ENCODE measurements around the gene KCTD14.
A peak's percentile ranks its signal among the peaks of the same experiment; 100 is the strongest.
"Not testable (repeated sequence)": the region's sequence is repeated elsewhere in the genome, so short reads cannot be mapped to it uniquely, and the experiment has no call there.

KCTD14 gene

DNA sequence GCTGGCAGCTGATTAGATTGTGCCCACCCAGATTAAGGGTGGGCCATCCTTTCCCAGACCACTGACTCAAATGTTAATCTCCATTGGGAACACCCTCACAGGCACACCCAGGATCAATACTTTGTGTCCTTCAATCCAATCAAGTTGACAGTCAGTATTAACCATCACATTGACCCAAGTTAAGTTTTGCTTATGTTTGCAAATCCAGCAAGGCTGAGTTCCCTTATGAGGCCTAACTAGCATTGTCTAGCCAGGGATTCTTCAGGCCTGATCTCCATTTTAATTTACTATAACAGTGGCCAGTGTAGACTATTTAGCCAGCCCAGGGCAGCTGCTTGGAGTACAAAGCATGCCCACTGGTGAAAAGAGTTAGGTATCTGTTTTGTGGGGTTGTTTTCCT is 2.3 kb upstream of the KCTD14 start:
- Histone ChIP-seq H3K4me3 (ENCODE audit: insufficient read depth, low read depth, low read length) (no peak overlapping the region), H3K27me3 (ENCODE audit: control insufficient read depth, insufficient read depth, low read length, poor library complexity, severe bottlenecking) (no peaks in the 10 kb centered on the region), H3K36me3 (ENCODE audit: control insufficient read depth, insufficient read depth, low read length) (no peaks in the 10 kb centered on the region), H3K9me3 (ENCODE audit: control insufficient read depth, low read length) (no peaks in the 10 kb centered on the region), H3K27ac (ENCODE audit: insufficient read depth, low read depth, low read length, poor library complexity, severe bottlenecking) (no peak overlapping the region), H3K4me1 (ENCODE audit: control insufficient read depth, insufficient read depth, low read length) (peaks cover 3% of the 10 kb centered on the region)

DNA sequence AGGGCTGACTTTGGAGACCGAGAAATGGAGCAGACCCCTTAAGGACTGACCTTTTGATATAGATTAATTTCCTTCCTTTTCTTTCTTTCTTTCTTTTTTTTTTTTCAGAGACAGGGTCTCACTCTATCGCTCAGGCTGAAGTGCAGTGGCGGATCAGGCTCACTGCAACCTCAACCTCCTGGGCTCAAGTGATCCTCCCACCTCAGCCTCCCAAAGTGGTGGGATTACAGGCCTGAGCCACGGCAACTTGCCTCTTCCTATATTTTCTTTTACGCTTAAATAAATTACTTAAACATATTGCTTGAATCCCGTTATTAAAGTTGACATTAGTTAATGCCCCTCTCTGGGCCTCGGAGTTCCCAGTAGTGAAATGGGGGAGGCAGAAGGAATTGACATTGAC is 350 bp upstream of the KCTD14 start:
- Histone ChIP-seq H3K27ac (ENCODE audit: insufficient read depth, low read depth, low read length, poor library complexity, severe bottlenecking) (no peak overlapping the region), H3K4me3 (ENCODE audit: insufficient read depth, low read depth, low read length) (peak overlapping the region; percentile 26), H3K36me3 (ENCODE audit: control insufficient read depth, insufficient read depth, low read length) (no peaks in the 10 kb centered on the region), H3K27me3 (ENCODE audit: control insufficient read depth, insufficient read depth, low read length, poor library complexity, severe bottlenecking) (no peaks in the 10 kb centered on the region), H3K9me3 (ENCODE audit: control insufficient read depth, low read length) (no peaks in the 10 kb centered on the region), H3K4me1 (ENCODE audit: control insufficient read depth, insufficient read depth, low read length) (peaks cover 7% of the 10 kb centered on the region)
- 74 to 78% methylated on average over 6 to 7 of the region's 7 CpGs for WGBS, 2 experiments

DNA sequence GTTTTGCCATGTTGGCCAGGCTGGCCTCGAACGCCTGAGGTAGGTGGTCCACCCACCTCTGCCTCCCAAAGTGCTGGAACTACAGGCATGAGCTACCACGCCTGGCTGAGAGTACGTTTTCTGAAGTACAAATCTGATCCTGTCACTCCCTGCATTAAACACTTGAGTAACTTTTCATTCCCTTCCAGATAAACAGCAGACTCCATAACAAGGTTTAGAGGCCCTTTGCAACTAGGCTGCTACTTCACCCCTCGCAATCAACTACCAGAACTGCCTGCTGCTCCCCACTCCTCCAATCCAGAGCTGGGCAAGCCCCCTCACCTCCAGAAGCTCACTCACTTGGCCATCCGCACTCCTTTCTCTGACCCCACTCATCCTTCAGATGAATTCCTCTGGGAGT is 1.5 kb downstream of the KCTD14 start:
- Histone ChIP-seq H3K9me3 (ENCODE audit: control insufficient read depth, low read length) (no peaks in the 10 kb centered on the region), H3K27me3 (ENCODE audit: control insufficient read depth, insufficient read depth, low read length, poor library complexity, severe bottlenecking) (no peaks in the 10 kb centered on the region), H3K36me3 (ENCODE audit: control insufficient read depth, insufficient read depth, low read length) (no peaks in the 10 kb centered on the region), H3K27ac (ENCODE audit: insufficient read depth, low read depth, low read length, poor library complexity, severe bottlenecking) (no peak overlapping the region), H3K4me3 (ENCODE audit: insufficient read depth, low read depth, low read length) (no peak overlapping the region), H3K4me1 (ENCODE audit: control insufficient read depth, insufficient read depth, low read length) (peaks cover 7% of the 10 kb centered on the region)
- 93 to 94% methylated on average over 6 of the region's 6 CpGs for WGBS, 2 experiments

DNA sequence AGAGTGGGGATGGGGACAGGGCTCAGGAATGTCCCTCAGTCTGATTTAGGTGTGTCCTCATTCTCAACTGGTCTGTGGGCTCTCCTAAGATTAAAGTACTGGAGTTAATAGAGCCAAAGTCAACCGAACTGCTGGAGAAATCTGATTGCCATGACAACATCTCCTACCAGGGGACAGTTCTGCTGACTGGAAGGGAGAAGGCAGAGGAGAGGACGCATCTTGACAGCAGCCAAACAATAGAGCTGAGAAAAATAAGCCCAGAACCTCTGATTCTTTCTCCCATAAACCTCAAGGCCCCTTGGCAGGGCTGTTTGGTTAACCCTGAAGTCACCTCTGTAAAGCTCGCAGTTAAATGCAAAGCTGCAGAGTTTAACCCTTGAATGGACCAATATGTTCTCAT is 2.8 kb downstream of the KCTD14 start:
- Histone ChIP-seq H3K4me3 (ENCODE audit: insufficient read depth, low read depth, low read length) (no peak overlapping the region), H3K27ac (ENCODE audit: insufficient read depth, low read depth, low read length, poor library complexity, severe bottlenecking) (no peak overlapping the region), H3K4me1 (ENCODE audit: control insufficient read depth, insufficient read depth, low read length) (peaks cover 7% of the 10 kb centered on the region), H3K36me3 (ENCODE audit: control insufficient read depth, insufficient read depth, low read length) (no peaks in the 10 kb centered on the region), H3K9me3 (ENCODE audit: control insufficient read depth, low read length) (no peaks in the 10 kb centered on the region), H3K27me3 (ENCODE audit: control insufficient read depth, insufficient read depth, low read length, poor library complexity, severe bottlenecking) (no peaks in the 10 kb centered on the region)
- WGBS, 2 experiments, result 13 to 33% methylated on average over 3 of the region's 3 CpGs

DNA sequence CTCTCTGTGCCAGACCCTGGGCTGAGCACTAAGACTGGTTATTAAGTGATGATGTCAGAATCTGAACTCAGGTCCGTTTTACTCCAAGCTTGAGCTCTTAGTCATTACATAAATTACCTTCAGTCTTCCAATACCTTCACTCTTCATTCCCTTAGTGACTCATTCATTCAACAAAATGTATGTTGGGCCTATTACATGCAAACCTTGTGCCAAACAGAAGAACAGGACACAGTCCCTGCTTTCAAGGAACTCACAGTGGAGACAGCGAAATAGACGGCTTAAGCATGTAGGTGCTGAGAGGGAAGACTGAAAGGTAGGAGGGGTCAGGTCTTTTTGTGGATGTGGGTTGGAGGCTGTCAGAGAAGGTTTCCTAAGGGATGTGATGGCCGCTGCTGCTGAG is 3.3 kb downstream of the KCTD14 start:
- no peaks in the 10 kb centered on the region for H3K9me3 ChIP-seq (ENCODE audit: control insufficient read depth, low read length)
- no peak overlapping the region for H3K27ac ChIP-seq (ENCODE audit: insufficient read depth, low read depth, low read length, poor library complexity, severe bottlenecking)
- WGBS, 2 experiments, result 54 to 58% methylated on average over 4 of the region's 4 CpGs
- no peak overlapping the region for H3K4me3 ChIP-seq (ENCODE audit: insufficient read depth, low read depth, low read length)
- peaks cover 7% of the 10 kb centered on the region for H3K4me1 ChIP-seq (ENCODE audit: control insufficient read depth, insufficient read depth, low read length)
- H3K36me3 ChIP-seq (ENCODE audit: control insufficient read depth, insufficient read depth, low read length), result no peaks in the 10 kb centered on the region
- no peaks in the 10 kb centered on the region for H3K27me3 ChIP-seq (ENCODE audit: control insufficient read depth, insufficient read depth, low read length, poor library complexity, severe bottlenecking)

DNA sequence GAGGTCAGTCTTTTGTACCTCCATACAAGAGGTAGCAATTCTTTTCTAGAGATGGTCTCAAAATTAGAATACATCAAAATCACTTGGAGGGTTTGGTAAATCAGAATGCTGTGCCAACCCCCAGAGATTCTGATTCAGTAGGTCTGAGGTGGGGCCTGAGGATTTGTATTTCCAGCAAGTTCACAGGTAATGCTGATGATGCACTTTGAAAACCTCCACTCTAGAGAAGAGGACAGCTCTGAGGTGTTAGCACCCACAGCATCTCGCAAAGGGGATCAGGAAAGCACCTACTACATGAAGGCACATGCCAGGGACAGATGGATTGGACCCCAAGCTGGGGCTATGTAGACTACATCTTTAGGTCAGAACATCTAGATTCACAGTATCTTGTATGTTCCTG is 7.2 kb downstream of the KCTD14 start:
- no peaks in the 10 kb centered on the region for H3K27me3 ChIP-seq (ENCODE audit: control insufficient read depth, insufficient read depth, low read length, poor library complexity, severe bottlenecking)
- 93 to 98% methylated on average over 1 of the region's 1 CpG for WGBS, 2 experiments
- no peak overlapping the region for H3K4me3 ChIP-seq (ENCODE audit: insufficient read depth, low read depth, low read length)
- peaks cover 7% of the 10 kb centered on the region for H3K4me1 ChIP-seq (ENCODE audit: control insufficient read depth, insufficient read depth, low read length)
- no peaks in the 10 kb centered on the region for H3K36me3 ChIP-seq (ENCODE audit: control insufficient read depth, insufficient read depth, low read length)
- H3K9me3 ChIP-seq (ENCODE audit: control insufficient read depth, low read length), result no peaks in the 10 kb centered on the region
- no peak overlapping the region for H3K27ac ChIP-seq (ENCODE audit: insufficient read depth, low read depth, low read length, poor library complexity, severe bottlenecking)

DNA sequence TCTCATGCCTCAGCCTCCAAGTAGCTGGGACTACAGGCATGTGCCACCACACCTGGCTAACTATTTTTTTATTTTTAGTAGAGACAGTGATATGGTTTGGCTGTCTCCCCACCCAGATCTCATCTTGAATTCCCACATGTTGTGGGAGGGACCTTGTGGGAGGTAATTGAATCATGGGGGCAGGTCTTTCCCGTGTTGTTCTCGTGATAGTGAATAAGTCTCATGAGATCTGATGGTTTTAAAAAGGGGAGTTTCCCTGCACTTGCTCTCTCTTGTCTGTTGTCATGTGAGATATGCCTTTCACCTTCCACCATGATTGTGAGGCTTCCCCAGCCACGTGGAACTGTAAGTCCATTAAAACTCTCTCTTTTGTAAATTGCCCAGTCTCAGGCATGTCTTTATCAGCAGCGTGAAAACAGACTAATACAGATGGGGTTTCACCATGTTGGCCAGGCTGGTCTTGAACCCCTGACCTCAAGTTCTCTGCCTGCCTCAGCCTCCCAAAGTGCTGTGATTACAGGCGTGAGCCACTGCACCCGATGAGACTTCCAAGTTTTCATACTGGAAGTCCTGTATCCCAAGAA is 8.0 kb downstream of the KCTD14 start:
- H3K27ac ChIP-seq (ENCODE audit: insufficient read depth, low read depth, low read length, poor library complexity, severe bottlenecking); H3K27me3 ChIP-seq (ENCODE audit: control insufficient read depth, insufficient read depth, low read length, poor library complexity, severe bottlenecking); H3K4me3 ChIP-seq (ENCODE audit: insufficient read depth, low read depth, low read length); H3K36me3 ChIP-seq (ENCODE audit: control insufficient read depth, insufficient read depth, low read length); H3K9me3 ChIP-seq (ENCODE audit: control insufficient read depth, low read length); H3K4me1 ChIP-seq (ENCODE audit: control insufficient read depth, insufficient read depth, low read length): not testable (repeated sequence)
- 91 to 93% methylated on average over 6 of the region's 6 CpGs for WGBS, 2 experiments

DNA sequence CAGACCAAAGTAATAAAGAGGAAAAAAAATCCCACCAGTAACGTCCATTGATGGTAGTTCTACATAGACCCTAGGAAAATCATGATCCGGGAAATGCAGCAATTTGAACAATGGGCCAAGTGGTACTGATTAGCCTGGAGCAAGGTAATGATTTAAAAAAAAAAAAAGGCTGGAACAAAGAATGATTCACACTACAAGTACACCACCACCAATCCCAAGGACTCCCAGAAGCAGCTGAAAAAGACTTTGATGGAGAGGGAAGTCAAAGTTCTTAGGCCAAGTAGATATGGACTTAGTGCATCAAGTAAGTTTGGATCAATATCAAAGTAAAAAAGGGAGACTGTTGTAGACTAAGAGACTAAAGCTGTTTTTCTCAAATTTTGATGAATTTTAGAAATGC is 11.8 kb downstream of the KCTD14 start:
- H3K27ac ChIP-seq (ENCODE audit: insufficient read depth, low read depth, low read length, poor library complexity, severe bottlenecking), result no peak overlapping the region
- H3K27me3 ChIP-seq (ENCODE audit: control insufficient read depth, insufficient read depth, low read length, poor library complexity, severe bottlenecking), result no peaks in the 10 kb centered on the region
- H3K4me1 ChIP-seq (ENCODE audit: control insufficient read depth, insufficient read depth, low read length), result no peaks in the 10 kb centered on the region
- H3K9me3 ChIP-seq (ENCODE audit: control insufficient read depth, low read length), result no peaks in the 10 kb centered on the region
- no peaks in the 10 kb centered on the region for H3K36me3 ChIP-seq (ENCODE audit: control insufficient read depth, insufficient read depth, low read length)
- no peak overlapping the region for H3K4me3 ChIP-seq (ENCODE audit: insufficient read depth, low read depth, low read length)
- 90 to 92% methylated on average over 2 of the region's 2 CpGs for WGBS, 2 experiments

DNA sequence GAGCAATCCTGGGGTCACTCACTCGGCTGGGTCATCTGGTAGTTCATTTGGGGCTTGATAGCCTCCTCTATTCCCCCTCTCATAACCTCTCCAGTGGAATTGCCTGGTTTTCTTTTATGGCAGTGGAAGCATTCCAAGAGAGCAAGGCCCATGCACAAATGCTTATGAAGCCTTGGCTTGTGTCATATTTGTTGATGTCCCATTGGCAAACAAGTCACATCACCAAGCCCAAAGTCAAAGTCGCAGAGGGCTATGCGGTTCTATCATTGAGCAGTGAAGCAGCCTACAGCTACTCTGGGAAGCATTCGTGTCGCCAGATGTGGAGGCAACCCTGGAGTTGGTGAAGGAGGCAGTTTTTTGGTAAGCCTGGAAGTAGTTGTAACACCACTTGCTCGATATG is 12.3 kb downstream of the KCTD14 start:
- no peaks in the 10 kb centered on the region for H3K36me3 ChIP-seq (ENCODE audit: control insufficient read depth, insufficient read depth, low read length)
- no peaks in the 10 kb centered on the region for H3K9me3 ChIP-seq (ENCODE audit: control insufficient read depth, low read length)
- H3K27ac ChIP-seq (ENCODE audit: insufficient read depth, low read depth, low read length, poor library complexity, severe bottlenecking), result no peak overlapping the region
- H3K4me3 ChIP-seq (ENCODE audit: insufficient read depth, low read depth, low read length), result no peak overlapping the region
- 89 to 97% methylated on average over 5 to 6 of the region's 6 CpGs for WGBS, 2 experiments
- H3K27me3 ChIP-seq (ENCODE audit: control insufficient read depth, insufficient read depth, low read length, poor library complexity, severe bottlenecking), result no peaks in the 10 kb centered on the region
- H3K4me1 ChIP-seq (ENCODE audit: control insufficient read depth, insufficient read depth, low read length), result no peaks in the 10 kb centered on the region

DNA sequence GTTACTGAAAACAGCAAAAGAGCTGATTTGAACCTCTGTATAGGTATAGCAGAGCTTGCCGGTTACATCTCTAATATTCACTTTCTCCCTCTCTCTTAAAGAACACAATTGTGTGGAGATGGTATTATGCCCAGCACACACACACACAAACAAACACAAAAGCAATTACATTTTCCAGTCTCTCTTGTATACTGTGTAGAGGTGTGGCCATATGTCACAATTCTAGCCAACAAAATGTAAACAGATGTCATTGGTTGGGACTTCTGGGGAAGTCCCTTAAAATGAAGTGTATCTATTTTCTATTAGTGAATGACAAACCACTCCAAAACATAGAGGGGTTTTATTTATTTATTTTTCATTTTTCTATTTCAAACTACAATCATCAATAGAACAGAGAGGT is 12.8 kb downstream of the KCTD14 start:
- no peaks in the 10 kb centered on the region for H3K36me3 ChIP-seq (ENCODE audit: control insufficient read depth, insufficient read depth, low read length)
- H3K4me1 ChIP-seq (ENCODE audit: control insufficient read depth, insufficient read depth, low read length), result no peaks in the 10 kb centered on the region
- WGBS, 2 experiments, result 100% methylated on average over 1 of the region's 1 CpG; no CpG with 5 or more reads in 1 of the 2 experiments
- H3K4me3 ChIP-seq (ENCODE audit: insufficient read depth, low read depth, low read length), result no peak overlapping the region
- H3K9me3 ChIP-seq (ENCODE audit: control insufficient read depth, low read length), result no peaks in the 10 kb centered on the region
- H3K27ac ChIP-seq (ENCODE audit: insufficient read depth, low read depth, low read length, poor library complexity, severe bottlenecking), result no peak overlapping the region
- no peaks in the 10 kb centered on the region for H3K27me3 ChIP-seq (ENCODE audit: control insufficient read depth, insufficient read depth, low read length, poor library complexity, severe bottlenecking)

DNA sequence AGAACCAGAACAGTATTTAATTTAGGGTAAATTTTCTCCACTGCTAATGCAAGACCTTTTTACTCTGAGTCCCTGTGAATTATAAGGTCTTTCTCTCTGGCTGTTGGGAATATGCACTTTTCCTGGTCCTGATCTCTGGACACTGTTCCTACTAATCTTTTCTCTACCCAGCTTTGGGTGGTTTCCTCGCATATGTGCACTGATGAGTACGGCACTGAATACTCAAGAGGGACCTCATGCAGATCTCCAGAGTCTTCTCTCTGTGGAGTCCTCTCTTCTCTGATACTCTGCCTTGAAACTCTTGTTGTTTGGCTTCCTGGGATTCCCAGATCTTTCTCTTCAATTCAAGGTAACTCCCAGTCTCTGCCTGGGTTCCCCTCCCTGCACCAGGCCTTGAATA is 14.0 kb downstream of the KCTD14 start:
- Histone ChIP-seq H3K36me3 (ENCODE audit: control insufficient read depth, insufficient read depth, low read length) (no peaks in the 10 kb centered on the region), H3K27ac (ENCODE audit: insufficient read depth, low read depth, low read length, poor library complexity, severe bottlenecking) (no peak overlapping the region), H3K4me3 (ENCODE audit: insufficient read depth, low read depth, low read length) (no peak overlapping the region), H3K4me1 (ENCODE audit: control insufficient read depth, insufficient read depth, low read length) (no peaks in the 10 kb centered on the region), H3K9me3 (ENCODE audit: control insufficient read depth, low read length) (no peaks in the 10 kb centered on the region), H3K27me3 (ENCODE audit: control insufficient read depth, insufficient read depth, low read length, poor library complexity, severe bottlenecking) (no peaks in the 10 kb centered on the region)
- 94% methylated on average over 2 of the region's 2 CpGs for WGBS, 2 experiments

Data from ectodermal cell (in vitro differentiated cells).